ENCODE measurements around the gene RRBP1. TPM values are rescaled to one million over a fixed set of nuclear protein-coding genes. Genes with fewer than 3 reads are reported as not detected.

Gene RRBP1, protein sequence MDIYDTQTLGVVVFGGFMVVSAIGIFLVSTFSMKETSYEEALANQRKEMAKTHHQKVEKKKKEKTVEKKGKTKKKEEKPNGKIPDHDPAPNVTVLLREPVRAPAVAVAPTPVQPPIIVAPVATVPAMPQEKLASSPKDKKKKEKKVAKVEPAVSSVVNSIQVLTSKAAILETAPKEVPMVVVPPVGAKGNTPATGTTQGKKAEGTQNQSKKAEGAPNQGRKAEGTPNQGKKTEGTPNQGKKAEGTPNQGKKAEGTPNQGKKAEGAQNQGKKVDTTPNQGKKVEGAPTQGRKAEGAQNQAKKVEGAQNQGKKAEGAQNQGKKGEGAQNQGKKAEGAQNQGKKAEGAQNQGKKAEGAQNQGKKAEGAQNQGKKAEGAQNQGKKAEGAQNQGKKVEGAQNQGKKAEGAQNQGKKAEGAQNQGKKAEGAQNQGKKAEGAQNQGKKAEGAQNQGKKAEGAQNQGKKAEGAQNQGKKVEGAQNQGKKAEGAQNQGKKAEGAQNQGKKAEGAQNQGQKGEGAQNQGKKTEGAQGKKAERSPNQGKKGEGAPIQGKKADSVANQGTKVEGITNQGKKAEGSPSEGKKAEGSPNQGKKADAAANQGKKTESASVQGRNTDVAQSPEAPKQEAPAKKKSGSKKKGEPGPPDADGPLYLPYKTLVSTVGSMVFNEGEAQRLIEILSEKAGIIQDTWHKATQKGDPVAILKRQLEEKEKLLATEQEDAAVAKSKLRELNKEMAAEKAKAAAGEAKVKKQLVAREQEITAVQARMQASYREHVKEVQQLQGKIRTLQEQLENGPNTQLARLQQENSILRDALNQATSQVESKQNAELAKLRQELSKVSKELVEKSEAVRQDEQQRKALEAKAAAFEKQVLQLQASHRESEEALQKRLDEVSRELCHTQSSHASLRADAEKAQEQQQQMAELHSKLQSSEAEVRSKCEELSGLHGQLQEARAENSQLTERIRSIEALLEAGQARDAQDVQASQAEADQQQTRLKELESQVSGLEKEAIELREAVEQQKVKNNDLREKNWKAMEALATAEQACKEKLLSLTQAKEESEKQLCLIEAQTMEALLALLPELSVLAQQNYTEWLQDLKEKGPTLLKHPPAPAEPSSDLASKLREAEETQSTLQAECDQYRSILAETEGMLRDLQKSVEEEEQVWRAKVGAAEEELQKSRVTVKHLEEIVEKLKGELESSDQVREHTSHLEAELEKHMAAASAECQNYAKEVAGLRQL (N-terminal part only)
- 10 to 100 TPM; 55.7 to 59.6 TPM for total RNA-seq

GRCh38 chr20:17682103-17682888, at the start of gene RRBP1:
RRBP1 (minus strand) TSS chr20:17682242; CDS start chr20:17660507, 21,735 bp downstream.
- peak; percentile 98 for DNase-seq
- no peaks in the 10 kb centered on the region for H3K9me3 Mint-ChIP-seq (ENCODE audit: low read depth)
- peaks cover 37% of the 10 kb centered on the region for H3K27me3 Mint-ChIP-seq
- peak within 1 kb of the TSS; percentile 76 for H3K4me3 Mint-ChIP-seq
- peak within 1 kb of the TSS; percentile 84 for H3K27ac Mint-ChIP-seq
- peaks cover 24% of the 10 kb centered on the region for H3K4me1 Mint-ChIP-seq
- CTCF ChIA-PET = interaction anchor here (0.7 to 3.8 kb wide), 50 partner anchors 9 to 819 kb away, joined by 3 to 37 read pairs (median 5); partner anchors contain the start of genes BANF2, BFSP1, DSTN and SNX5
- H3K36me3 Mint-ChIP-seq = peaks cover 4% of the 10 kb centered on the region
- ATAC-seq = peak; percentile 95

DNA sequence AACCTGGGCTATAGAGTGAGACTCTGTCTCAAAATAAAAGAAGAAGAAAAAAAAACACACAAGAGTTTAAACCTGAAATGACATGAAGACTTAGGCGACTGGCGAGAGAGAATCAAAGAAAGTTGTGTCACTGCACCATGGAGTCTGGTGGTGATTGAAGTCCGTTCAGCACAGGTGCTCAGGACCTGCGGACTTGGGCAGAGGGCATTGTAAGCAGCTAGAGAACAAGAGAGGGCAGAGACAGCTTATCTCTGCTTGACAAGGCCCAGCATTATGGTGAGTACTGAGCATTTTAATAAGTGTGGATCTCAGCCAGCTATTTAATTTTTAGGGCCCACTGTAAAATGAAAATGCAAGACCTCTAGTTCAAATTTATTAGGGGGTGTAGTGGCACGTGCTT, 49.2 kb upstream of the RRBP1 start:
- Mint-ChIP-seq H3K36me3 (no peaks in the 10 kb centered on the region), H3K4me1 (no peaks in the 10 kb centered on the region)
- CTCF ChIA-PET = no interaction called here

GRCh38 chr20:17730071-17730470, 48.0 kb upstream of the RRBP1 start:
- DNase-seq = no peak
- Mint-ChIP-seq H3K36me3 (no peaks in the 10 kb centered on the region), H3K9me3 (ENCODE audit: low read depth) (no peaks in the 10 kb centered on the region)

More for the DNA sequence above, 49.2 kb upstream of the RRBP1 start:
- DNase-seq (no peak), ATAC-seq (no peak)
- Mint-ChIP-seq H3K4me3 (no peak overlapping the region), H3K9me3 (ENCODE audit: low read depth) (peaks cover 1% of the 10 kb centered on the region), H3K27me3 (peaks cover 5% of the 10 kb centered on the region), H3K27ac (no peak overlapping the region)

GRCh38 chr20:17728074-17728473, 46.0 kb upstream of the RRBP1 start:
- CTCF ChIA-PET = interaction anchor here (1.0 kb wide), 1 partner anchor 186 kb away, joined by 3 read pairs; no protein-coding TSS in a partner anchor
- DNase-seq = no peak
- H3K27ac Mint-ChIP-seq = no peak overlapping the region

More at GRCh38 chr20:17730071-17730470, 48.0 kb upstream of the RRBP1 start:
- H3K27ac Mint-ChIP-seq = no peak overlapping the region
- no peak overlapping the region for H3K4me3 Mint-ChIP-seq
- CTCF ChIA-PET = no interaction called here
- no peaks in the 10 kb centered on the region for H3K4me1 Mint-ChIP-seq
- no peak for ATAC-seq
- peaks cover 5% of the 10 kb centered on the region for H3K27me3 Mint-ChIP-seq

GRCh38 chr20:17727351-17727750, 45.3 kb upstream of the RRBP1 start:
- ATAC-seq = no peak
- CTCF ChIA-PET = no interaction called here
- H3K36me3 Mint-ChIP-seq = no peaks in the 10 kb centered on the region
- no peak for DNase-seq
- no peaks in the 10 kb centered on the region for H3K4me1 Mint-ChIP-seq
- no peak overlapping the region for H3K4me3 Mint-ChIP-seq
- peaks cover 21% of the 10 kb centered on the region for H3K27me3 Mint-ChIP-seq
- no peaks in the 10 kb centered on the region for H3K9me3 Mint-ChIP-seq (ENCODE audit: low read depth)
- no peak overlapping the region for H3K27ac Mint-ChIP-seq

More at GRCh38 chr20:17728074-17728473, 46.0 kb upstream of the RRBP1 start:
- Mint-ChIP-seq H3K36me3 (no peaks in the 10 kb centered on the region), H3K9me3 (ENCODE audit: low read depth) (no peaks in the 10 kb centered on the region), H3K4me1 (no peaks in the 10 kb centered on the region), H3K27me3 (peaks cover 16% of the 10 kb centered on the region), H3K4me3 (no peak overlapping the region)
- ATAC-seq = no peak

- H3K27me3 Mint-ChIP-seq = peaks cover 21% of the 10 kb centered on the region
- H3K9me3 Mint-ChIP-seq (ENCODE audit: low read depth) = no peaks in the 10 kb centered on the region
- no peak for DNase-seq
- H3K4me3 Mint-ChIP-seq = no peak overlapping the region
- no peak overlapping the region for H3K27ac Mint-ChIP-seq
- H3K4me1 Mint-ChIP-seq = no peaks in the 10 kb centered on the region
- CTCF ChIA-PET = no interaction called here
- no peak for ATAC-seq
- H3K36me3 Mint-ChIP-seq = no peaks in the 10 kb centered on the region
Observed at GRCh38 chr20:17726902-17727301, 44.9 kb upstream of the RRBP1 start.

- H3K36me3 Mint-ChIP-seq = no peaks in the 10 kb centered on the region
- no peaks in the 10 kb centered on the region for H3K4me1 Mint-ChIP-seq
- peaks cover 19% of the 10 kb centered on the region for H3K27me3 Mint-ChIP-seq
- no peak overlapping the region for H3K27ac Mint-ChIP-seq
- no peaks in the 10 kb centered on the region for H3K9me3 Mint-ChIP-seq (ENCODE audit: low read depth)
- CTCF ChIA-PET = interaction anchor here (1.4 kb wide), 1 partner anchor 43 kb away, joined by 4 read pairs; the partner anchor contains the start of gene RRBP1
- DNase-seq (no peak), ATAC-seq (no peak)
- no peak overlapping the region for H3K4me3 Mint-ChIP-seq
Observed at GRCh38 chr20:17725094-17725835, 43.2 kb upstream of the RRBP1 start.

DNA sequence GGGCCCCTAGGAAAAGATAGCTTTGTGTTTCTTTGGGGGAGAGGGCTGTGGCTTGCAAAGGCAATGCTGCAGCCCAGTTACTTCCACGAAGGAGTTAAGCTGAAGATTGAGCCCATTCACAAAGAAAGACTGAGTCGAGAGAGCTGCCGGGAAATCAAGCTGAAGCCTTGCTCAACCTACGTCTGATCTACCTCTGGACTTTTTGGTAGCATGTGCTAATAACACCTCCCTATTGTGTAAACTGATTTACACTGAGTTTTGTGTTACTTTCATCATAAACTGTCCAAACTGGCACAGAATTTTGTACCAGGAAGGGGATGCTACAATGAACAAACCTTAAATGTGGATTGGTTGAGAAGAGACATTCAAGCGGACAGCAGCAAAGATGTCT, 41.3 kb upstream of the RRBP1 start:
- CTCF ChIA-PET = no interaction called here
- no peak for ATAC-seq
- Mint-ChIP-seq H3K36me3 (no peaks in the 10 kb centered on the region), H3K27me3 (peaks cover 22% of the 10 kb centered on the region), H3K9me3 (ENCODE audit: low read depth) (no peaks in the 10 kb centered on the region), H3K4me3 (no peak overlapping the region), H3K27ac (no peak overlapping the region), H3K4me1 (no peaks in the 10 kb centered on the region)
- DNase-seq = no peak

GRCh38 chr20:17722493-17723300, 40.7 kb upstream of the RRBP1 start:
- H3K4me3 Mint-ChIP-seq = no peak overlapping the region
- H3K4me1 Mint-ChIP-seq = no peaks in the 10 kb centered on the region
- H3K9me3 Mint-ChIP-seq (ENCODE audit: low read depth) = no peaks in the 10 kb centered on the region
- CTCF ChIA-PET = no interaction called here
- no peaks in the 10 kb centered on the region for H3K36me3 Mint-ChIP-seq
- H3K27me3 Mint-ChIP-seq = peaks cover 22% of the 10 kb centered on the region
- no peak for DNase-seq
- H3K27ac Mint-ChIP-seq = no peak overlapping the region
- ATAC-seq = no peak

GRCh38 chr20:17721802-17722486, 39.9 kb upstream of the RRBP1 start:
- H3K9me3 Mint-ChIP-seq (ENCODE audit: low read depth) = no peaks in the 10 kb centered on the region
- no peak for ATAC-seq
- no peaks in the 10 kb centered on the region for H3K4me1 Mint-ChIP-seq
- H3K27me3 Mint-ChIP-seq = peaks cover 22% of the 10 kb centered on the region
- no peak for DNase-seq
- no peaks in the 10 kb centered on the region for H3K36me3 Mint-ChIP-seq
- no peak overlapping the region for H3K4me3 Mint-ChIP-seq
- no peak overlapping the region for H3K27ac Mint-ChIP-seq
- CTCF ChIA-PET = no interaction called here

DNA sequence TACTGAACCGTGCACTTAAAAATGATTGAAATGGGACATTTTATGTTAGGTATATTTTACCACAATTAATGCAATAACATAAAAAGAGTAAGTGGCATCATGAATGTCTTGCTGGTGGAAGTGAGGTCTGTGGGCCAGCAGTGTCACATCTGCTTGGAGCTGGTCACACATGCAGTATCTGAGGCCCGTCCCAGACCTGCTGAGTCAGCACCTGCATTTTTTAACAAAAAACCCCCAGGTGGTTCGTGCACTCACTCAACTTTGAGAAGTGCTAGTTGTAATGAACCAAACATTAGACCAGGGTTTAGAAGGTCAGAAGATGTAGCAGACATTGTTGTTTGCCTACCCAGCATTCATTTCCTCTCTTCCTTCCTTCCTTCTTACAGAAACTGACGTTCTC, 38.7 kb upstream of the RRBP1 start:
- CTCF ChIA-PET = no interaction called here
- Mint-ChIP-seq H3K27ac (no peak overlapping the region), H3K27me3 (peaks cover 22% of the 10 kb centered on the region), H3K36me3 (no peaks in the 10 kb centered on the region), H3K4me3 (no peak overlapping the region), H3K4me1 (no peaks in the 10 kb centered on the region), H3K9me3 (ENCODE audit: low read depth) (no peaks in the 10 kb centered on the region)
- DNase-seq (no peak), ATAC-seq (no peak)
